Loucy (cell line): ENCODE data around the gene DPCD.
A peak's percentile ranks its signal among the peaks of the same experiment; 100 is the strongest.

Experiments used
- H2AFZ ChIP-seq: fragments of 200-600 bp; sonication (generic); 2 replicates; pipeline ENCODE4 v1.6.0; 2016; ENCODE audit warnings: antibody characterized with exemption, mild to moderate bottlenecking, low read length, moderate library complexity
- H3F3A ChIP-seq: fragments of 200-600 bp; 2 replicates; pipeline ENCODE4 v1.6.0; 2016; ENCODE audit warnings: antibody characterized with exemption, low read depth, mild to moderate bottlenecking
- H3K27me3 ChIP-seq: fragments of 200-600 bp; sonication (generic); 2 replicates; pipeline ENCODE4 v1.6.1; 2014; ENCODE audit warnings: low read length, mild to moderate bottlenecking; ENCODE audit not compliant: insufficient read depth, poor library complexity, severe bottlenecking
- H3K36me3 ChIP-seq: fragments of 200-600 bp; sonication (generic); 2 replicates; pipeline ENCODE4 v1.6.1; 2016; ENCODE audit warnings: low read length; ENCODE audit not compliant: insufficient read depth
- H3K4me1 ChIP-seq: fragments of 200-600 bp; sonication (generic); 2 replicates; pipeline ENCODE4 v1.5.1; 2014; ENCODE audit warnings: low read length, mild to moderate bottlenecking; ENCODE audit not compliant: insufficient read depth, poor library complexity, severe bottlenecking
- H3K4me2 ChIP-seq: fragments of 200-600 bp; sonication (generic); 2 replicates; pipeline ENCODE4 v1.6.0; 2014; ENCODE audit warnings: antibody characterized with exemption, low read length, low read depth, mild to moderate bottlenecking; ENCODE audit not compliant: poor library complexity, severe bottlenecking
- H3K4me3 ChIP-seq: fragments of 200-600 bp; sonication (generic); 2 replicates; pipeline ENCODE4 v1.5.1; 2014; ENCODE audit warnings: low read length, mild to moderate bottlenecking, mixed read lengths; ENCODE audit not compliant: poor library complexity, severe bottlenecking
- H3K79me2 ChIP-seq: fragments of 200-600 bp; sonication (generic); 2 replicates; pipeline ENCODE4 v1.6.1; 2014; ENCODE audit warnings: low read length; ENCODE audit not compliant: insufficient read depth
- H3K9ac ChIP-seq: fragments of 200-600 bp; sonication (generic); 2 replicates; pipeline ENCODE4 v1.6.0; 2014; ENCODE audit warnings: mild to moderate bottlenecking, low read depth, low read length, moderate library complexity; ENCODE audit not compliant: poor library complexity, severe bottlenecking
- H3K9me2 ChIP-seq: fragments of 200-600 bp; sonication (generic); replicated peaks from 2 replicates; pipeline ENCODE4 v1.6.1; 2016; ENCODE audit warnings: low read depth, low read length, mixed read lengths
- H3K9me3 ChIP-seq: fragments of 200-600 bp; sonication (generic); 2 replicates; pipeline ENCODE4 v1.6.1; 2014; ENCODE audit warnings: mild to moderate bottlenecking, antibody characterized with exemption, low read length, low read depth; ENCODE audit not compliant: insufficient read depth
- H4K20me1 ChIP-seq: fragments of 200-600 bp; sonication (generic); 2 replicates; pipeline ENCODE4 v1.6.0; 2014; ENCODE audit warnings: antibody characterized with exemption, low read length, mild to moderate bottlenecking; ENCODE audit not compliant: insufficient read depth, poor library complexity, severe bottlenecking
- EZH2phosphoT487 ChIP-seq: fragments of 200-600 bp; IDR thresholded peaks from 2 replicates; pipeline ENCODE4 v1.6.1; 2018; ENCODE audit warnings: antibody characterized with exemption, mild to moderate bottlenecking, moderate library complexity, borderline replicate concordance
- TF ChIP-seq, protein P1 (sequence below): fragments of 200-600 bp; sonication (generic); conservative IDR thresholded peaks from 2 replicates; pipeline ENCODE4 v1.5.1; 2014; ENCODE audit warnings: mild to moderate bottlenecking, antibody characterized with exemption, low read length

The DPCD gene

GRCh38 chr10:101597091-101597900, 9.2 kb downstream of the DPCD start:
- no peaks in the 10 kb centered on the region for H3F3A ChIP-seq
- no peaks in the 10 kb centered on the region for H3K9me3 ChIP-seq
- no peak overlapping the region for H3K4me3 ChIP-seq
- no peak overlapping the region for H3K4me2 ChIP-seq
- H3K27me3 ChIP-seq = no peaks in the 10 kb centered on the region
- H3K4me1 ChIP-seq = no peaks in the 10 kb centered on the region
- H2AFZ ChIP-seq = no peak overlapping the region
- no peaks in the 10 kb centered on the region for H3K79me2 ChIP-seq
- no peaks in the 10 kb centered on the region for H3K36me3 ChIP-seq
- no peak overlapping the region for H3K9ac ChIP-seq
- no peak for TF ChIP-seq EZH2phosphoT487
- TF ChIP-seq, protein P1, sequence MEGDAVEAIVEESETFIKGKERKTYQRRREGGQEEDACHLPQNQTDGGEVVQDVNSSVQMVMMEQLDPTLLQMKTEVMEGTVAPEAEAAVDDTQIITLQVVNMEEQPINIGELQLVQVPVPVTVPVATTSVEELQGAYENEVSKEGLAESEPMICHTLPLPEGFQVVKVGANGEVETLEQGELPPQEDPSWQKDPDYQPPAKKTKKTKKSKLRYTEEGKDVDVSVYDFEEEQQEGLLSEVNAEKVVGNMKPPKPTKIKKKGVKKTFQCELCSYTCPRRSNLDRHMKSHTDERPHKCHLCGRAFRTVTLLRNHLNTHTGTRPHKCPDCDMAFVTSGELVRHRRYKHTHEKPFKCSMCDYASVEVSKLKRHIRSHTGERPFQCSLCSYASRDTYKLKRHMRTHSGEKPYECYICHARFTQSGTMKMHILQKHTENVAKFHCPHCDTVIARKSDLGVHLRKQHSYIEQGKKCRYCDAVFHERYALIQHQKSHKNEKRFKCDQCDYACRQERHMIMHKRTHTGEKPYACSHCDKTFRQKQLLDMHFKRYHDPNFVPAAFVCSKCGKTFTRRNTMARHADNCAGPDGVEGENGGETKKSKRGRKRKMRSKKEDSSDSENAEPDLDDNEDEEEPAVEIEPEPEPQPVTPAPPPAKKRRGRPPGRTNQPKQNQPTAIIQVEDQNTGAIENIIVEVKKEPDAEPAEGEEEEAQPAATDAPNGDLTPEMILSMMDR = no peak
- no peaks in the 10 kb centered on the region for H4K20me1 ChIP-seq
- H3K9me2 ChIP-seq = no peaks in the 10 kb centered on the region

- Histone ChIP-seq H4K20me1 (no peaks in the 10 kb centered on the region), H3K4me2 (no peak overlapping the region), H3K9me2 (no peaks in the 10 kb centered on the region), H3F3A (no peaks in the 10 kb centered on the region), H3K79me2 (no peaks in the 10 kb centered on the region), H3K4me1 (no peaks in the 10 kb centered on the region), H2AFZ (no peak overlapping the region), H3K9me3 (no peaks in the 10 kb centered on the region), H3K27me3 (no peaks in the 10 kb centered on the region), H3K4me3 (no peak overlapping the region), H3K9ac (no peak overlapping the region), H3K36me3 (no peaks in the 10 kb centered on the region; the same call in 1 of the 2 replicates)
- TF ChIP-seq, protein P1 = no peak
- no peak for TF ChIP-seq EZH2phosphoT487
Measured at GRCh38 chr10:101601541-101601940, 13.4 kb downstream of the DPCD start.

DNA sequence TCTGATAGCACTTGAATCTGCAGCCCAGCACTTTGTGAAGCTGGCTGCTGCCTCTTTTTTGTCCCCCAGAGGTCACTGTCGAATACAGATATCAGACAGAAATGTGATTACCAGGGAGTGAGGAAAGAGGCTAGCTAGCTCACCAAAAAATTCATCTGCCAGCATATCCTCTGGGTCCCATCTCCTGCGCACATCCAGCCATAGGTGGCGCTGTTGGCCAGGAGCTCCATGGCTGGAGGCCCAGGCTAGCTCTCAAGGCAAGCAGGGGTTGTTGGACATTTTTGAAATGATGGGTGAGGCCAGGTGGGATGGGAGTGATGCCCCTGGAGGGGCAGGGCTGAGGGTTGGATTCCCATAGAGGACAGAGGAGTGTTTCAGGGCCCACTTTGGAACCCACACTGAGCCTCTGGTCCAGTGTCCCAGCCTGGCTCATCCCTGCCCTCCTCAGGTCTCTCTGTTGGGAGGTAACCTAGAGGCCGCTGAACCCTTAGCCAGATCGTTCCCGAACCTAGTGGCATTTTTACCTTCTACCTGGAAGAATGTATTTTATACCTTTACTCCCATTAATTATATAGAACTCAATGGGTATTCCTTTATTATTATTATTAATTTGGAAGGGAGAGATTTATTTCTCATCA, 14.8 kb downstream of the DPCD start:
- H3K27me3 ChIP-seq = no peaks in the 10 kb centered on the region
- TF ChIP-seq EZH2phosphoT487 = no peak
- TF ChIP-seq, protein P1 = peak; percentile 99
- H3F3A ChIP-seq = no peaks in the 10 kb centered on the region
- peaks cover 5% of the 10 kb centered on the region; the same call in 1 of the 2 replicates for H3K36me3 ChIP-seq
- no peaks in the 10 kb centered on the region for H3K9me3 ChIP-seq
- H2AFZ ChIP-seq = no peak overlapping the region
- H3K4me1 ChIP-seq = no peaks in the 10 kb centered on the region
- no peaks in the 10 kb centered on the region for H4K20me1 ChIP-seq
- no peak overlapping the region for H3K4me3 ChIP-seq
- H3K79me2 ChIP-seq = no peaks in the 10 kb centered on the region
- no peaks in the 10 kb centered on the region for H3K9me2 ChIP-seq
- H3K9ac ChIP-seq = no peak overlapping the region
- no peak overlapping the region for H3K4me2 ChIP-seq
